GM12864 (cell line): Measurements from ENCODE around the gene GADL1.

ENCODE experiments used
- DNase-seq: peaks from one replicate; pipeline ENCODE4 v3.0.0-alpha.2; 2011; ENCODE audit warnings: low read depth
- H3K4me3 ChIP-seq: 2 replicates; pipeline ENCODE4 v1.5.1; 2011; ENCODE audit warnings: mild to moderate bottlenecking, low read depth, low read length, control low read depth
- CTCF ChIP-seq: IDR thresholded peaks from 2 replicates; pipeline ENCODE4 v1.5.1; 2011; ENCODE audit warnings: low read depth, mild to moderate bottlenecking, moderate library complexity, low read length, control low read depth, inconsistent platforms; ENCODE audit errors: missing control alignments

Gene GADL1

GRCh38 chr3:30776186-30776815 lies 118.2 kb downstream of the GADL1 start:
- DNase-seq, result no peak

GRCh38 chr3:30775040-30775439 lies 119.4 kb downstream of the GADL1 start:
- H3K4me3 ChIP-seq, result no peak overlapping the region
- DNase-seq, result no peak
- TF ChIP-seq CTCF, result no peak

More at GRCh38 chr3:30776186-30776815, 118.2 kb downstream of the GADL1 start:
- TF ChIP-seq CTCF, result no peak
- no peak overlapping the region for H3K4me3 ChIP-seq

GRCh38 chr3:30774062-30774461 lies 120.4 kb downstream of the GADL1 start:
- H3K4me3 ChIP-seq, result no peak overlapping the region
- no peak for DNase-seq
- no peak for TF ChIP-seq CTCF

- no peak for TF ChIP-seq CTCF
- H3K4me3 ChIP-seq, result no peak overlapping the region
- no peak for DNase-seq
Measured at GRCh38 chr3:30770387-30770786, 124.1 kb downstream of the GADL1 start.

- peak; percentile 12 for DNase-seq
- H3K4me3 ChIP-seq, result no peak overlapping the region
- TF ChIP-seq CTCF, result peak; percentile 78
Measured at GRCh38 chr3:30768703-30769550, 125.5 kb downstream of the GADL1 start.

GRCh38 chr3:30768046-30768445 lies 126.4 kb downstream of the GADL1 start:
- H3K4me3 ChIP-seq, result no peak overlapping the region
- no peak for TF ChIP-seq CTCF
- no peak for DNase-seq
